ENCODE results near the gene ANKRD27.

- TF ChIP-seq, protein P1, sequence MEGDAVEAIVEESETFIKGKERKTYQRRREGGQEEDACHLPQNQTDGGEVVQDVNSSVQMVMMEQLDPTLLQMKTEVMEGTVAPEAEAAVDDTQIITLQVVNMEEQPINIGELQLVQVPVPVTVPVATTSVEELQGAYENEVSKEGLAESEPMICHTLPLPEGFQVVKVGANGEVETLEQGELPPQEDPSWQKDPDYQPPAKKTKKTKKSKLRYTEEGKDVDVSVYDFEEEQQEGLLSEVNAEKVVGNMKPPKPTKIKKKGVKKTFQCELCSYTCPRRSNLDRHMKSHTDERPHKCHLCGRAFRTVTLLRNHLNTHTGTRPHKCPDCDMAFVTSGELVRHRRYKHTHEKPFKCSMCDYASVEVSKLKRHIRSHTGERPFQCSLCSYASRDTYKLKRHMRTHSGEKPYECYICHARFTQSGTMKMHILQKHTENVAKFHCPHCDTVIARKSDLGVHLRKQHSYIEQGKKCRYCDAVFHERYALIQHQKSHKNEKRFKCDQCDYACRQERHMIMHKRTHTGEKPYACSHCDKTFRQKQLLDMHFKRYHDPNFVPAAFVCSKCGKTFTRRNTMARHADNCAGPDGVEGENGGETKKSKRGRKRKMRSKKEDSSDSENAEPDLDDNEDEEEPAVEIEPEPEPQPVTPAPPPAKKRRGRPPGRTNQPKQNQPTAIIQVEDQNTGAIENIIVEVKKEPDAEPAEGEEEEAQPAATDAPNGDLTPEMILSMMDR (IDR thresholded peaks at IDR 0.05; ENCODE audit: borderline replicate concordance, extremely low read depth, low read length, poor library complexity, severe bottlenecking) = no peak
- no peak for TF ChIP-seq EZH2 (IDR thresholded peaks at IDR 0.05; ENCODE audit: borderline replicate concordance, low read depth, low read length, severe bottlenecking)
These were observed 60.1 kb downstream of the ANKRD27 start for GRCh38 chr19:32614916-32615315.

All from DND-41 (cell line).